GM12878 (cell line): ENCODE data around the gene AGBL3. TPM values are rescaled to one million over a fixed set of nuclear protein-coding genes. Genes with fewer than 3 reads are reported as not detected.

Experiments
- CBX3 ChIP-seq: fragments of 200-600 bp; sonication (generic); IDR thresholded peaks from 2 replicates; pipeline ENCODE4 v1.6.1; 2016; ENCODE audit warnings: low read depth, borderline replicate concordance
- CHD4 ChIP-seq: fragments of 200-600 bp; sonication (generic); IDR thresholded peaks from 2 replicates; pipeline ENCODE4 v1.6.1; 2016; ENCODE audit warnings: mild to moderate bottlenecking
- CREM ChIP-seq: IDR thresholded peaks from 2 replicates; pipeline ENCODE4 v1.6.1; 2014; ENCODE audit warnings: antibody characterized with exemption, low read depth
- ETV6 ChIP-seq, 2 experiments: fragments of 450-650 bp in 1 of 2; IDR thresholded peaks in 1 of 2; conservative IDR thresholded peaks in 1 of 2; 2 replicates each; pipeline ENCODE4 v1.6.1; 2014; ENCODE audit warnings: antibody characterized with exemption in 1 of 2, borderline replicate concordance in 1 of 2, low read depth in 1 of 2, mild to moderate bottlenecking in 1 of 2, moderate library complexity in 1 of 2
- GATAD2B ChIP-seq: fragments of 450-650 bp; conservative IDR thresholded peaks from 2 replicates; pipeline ENCODE4 v1.6.1; 2017; ENCODE audit warnings: low read depth, mild to moderate bottlenecking, moderate library complexity
- HCFC1 ChIP-seq: fragments of 150-350 bp; IDR thresholded peaks from 2 replicates; pipeline ENCODE4 v1.6.1; 2014; ENCODE audit warnings: low read length
- HDGF ChIP-seq: fragments of 450-650 bp; IDR thresholded peaks from 2 replicates; pipeline ENCODE4 v1.6.1; 2016; ENCODE audit warnings: antibody characterized with exemption
- MTA2 ChIP-seq: fragments of 450-650 bp; IDR thresholded peaks from 2 replicates; pipeline ENCODE4 v1.6.1; 2016; ENCODE audit warnings: low read depth, mild to moderate bottlenecking, moderate library complexity
- NFIC ChIP-seq: IDR thresholded peaks from 2 replicates; pipeline ENCODE4 v1.6.1; 2012; ENCODE audit warnings: low read depth, mild to moderate bottlenecking, inconsistent platforms, low read length, moderate library complexity
- POLR2AphosphoS2 ChIP-seq: IDR thresholded peaks from 2 replicates; pipeline ENCODE4 v1.6.1; 2011; ENCODE audit warnings: low read depth, mild to moderate bottlenecking, low read length, improper control_type of control experiment, moderate library complexity
- RAD21 ChIP-seq: IDR thresholded peaks from 2 replicates; pipeline ENCODE4 v1.6.1; 2011; ENCODE audit warnings: mild to moderate bottlenecking, low read depth, low read length, moderate library complexity; ENCODE audit not compliant: insufficient read depth
- RBBP5 ChIP-seq: fragments of 200-600 bp; sonication (generic); conservative IDR thresholded peaks from 2 replicates; pipeline ENCODE4 v1.6.1; 2016
- SMAD1 ChIP-seq: fragments of 450-650 bp; IDR thresholded peaks from 2 replicates; pipeline ENCODE4 v1.6.1; 2018; ENCODE audit warnings: mild to moderate bottlenecking, low read depth; ENCODE audit not compliant: partially characterized antibody
- TCF12 ChIP-seq: IDR thresholded peaks from 2 replicates; pipeline ENCODE4 v1.6.1; 2011; ENCODE audit warnings: low read depth, mild to moderate bottlenecking, low read length
- ZSCAN29 ChIP-seq: fragments of 450-650 bp; IDR thresholded peaks from 2 replicates; pipeline ENCODE4 v1.6.1; 2017; ENCODE audit warnings: mild to moderate bottlenecking, moderate library complexity
- polyA plus RNA-seq, 11 experiments: library from polyadenylated mRNA; depleted of rRNA in 4 of 11; unstranded in 6 of 11; stranded (reverse) in 5 of 11; fragments of >200 nt; fragmentation: Nextera tagmentation in 4 of 11; fragmentation: Illumina TruSeq in 1 of 11; extraction: Ambion mirVana in 4 of 11; extraction: Trizol in 1 of 11; gene quantifications; 1 replicate in 1 of 11; 2 replicates in 10 of 11; pipeline versions ENCODE4 v1.2.1 to v1.2.3, GENCODE V29; 2011 to 2016; ENCODE audit warnings: inconsistent platforms in 2 of 11, missing spikeins in 2 of 11, low read depth in 1 of 11
- total RNA-seq, 4 experiments: library from RNA; depleted of rRNA in 3 of 4; stranded (reverse); fragments of >200 nt in 3 of 4; fragmentation: Illumina TruSeq in 1 of 4; extraction: Trizol in 1 of 4; gene quantifications; 2 replicates each; pipeline versions ENCODE4 v1.2.1 to v1.2.3, GENCODE V29; 2013 to 2021
- TF ChIP-seq, protein P1 (sequence below): fragments of 450-650 bp; IDR thresholded peaks from 2 replicates; pipeline ENCODE4 v1.6.1; 2017; ENCODE audit warnings: mild to moderate bottlenecking, low read depth, inconsistent platforms; ENCODE audit not compliant: poor library complexity, severe bottlenecking
- TF ChIP-seq, protein P2 (sequence below): IDR thresholded peaks from 2 replicates; pipeline ENCODE4 v1.6.1; 2012; ENCODE audit warnings: low read depth, low read length, improper control_type of control experiment
- TF ChIP-seq, protein P3 (sequence below): fragments of 450-650 bp; IDR thresholded peaks from 2 replicates; pipeline ENCODE4 v1.6.1; 2017; ENCODE audit warnings: mild to moderate bottlenecking
- TF ChIP-seq, protein P4 (sequence below): IDR thresholded peaks from 2 replicates; pipeline ENCODE4 v1.6.1; 2012; ENCODE audit warnings: low read length, inconsistent platforms
- TF ChIP-seq, protein P5 (sequence below): IDR thresholded peaks from 2 replicates; pipeline ENCODE4 v1.6.1; 2012; ENCODE audit warnings: low read depth, low read length, improper control_type of control experiment
- TF ChIP-seq, protein P6 (sequence below): fragments of 450-650 bp; IDR thresholded peaks from 2 replicates; pipeline ENCODE4 v1.6.1; 2016; ENCODE audit warnings: mild to moderate bottlenecking

Gene AGBL3
- total and polyA plus RNA-seq, 10 of the 15 experiments (the other 5 are each of a cell fraction or from before 2014, with no cell fraction given): 0.82 to 12.4 (median 3.7) TPM

DNA sequence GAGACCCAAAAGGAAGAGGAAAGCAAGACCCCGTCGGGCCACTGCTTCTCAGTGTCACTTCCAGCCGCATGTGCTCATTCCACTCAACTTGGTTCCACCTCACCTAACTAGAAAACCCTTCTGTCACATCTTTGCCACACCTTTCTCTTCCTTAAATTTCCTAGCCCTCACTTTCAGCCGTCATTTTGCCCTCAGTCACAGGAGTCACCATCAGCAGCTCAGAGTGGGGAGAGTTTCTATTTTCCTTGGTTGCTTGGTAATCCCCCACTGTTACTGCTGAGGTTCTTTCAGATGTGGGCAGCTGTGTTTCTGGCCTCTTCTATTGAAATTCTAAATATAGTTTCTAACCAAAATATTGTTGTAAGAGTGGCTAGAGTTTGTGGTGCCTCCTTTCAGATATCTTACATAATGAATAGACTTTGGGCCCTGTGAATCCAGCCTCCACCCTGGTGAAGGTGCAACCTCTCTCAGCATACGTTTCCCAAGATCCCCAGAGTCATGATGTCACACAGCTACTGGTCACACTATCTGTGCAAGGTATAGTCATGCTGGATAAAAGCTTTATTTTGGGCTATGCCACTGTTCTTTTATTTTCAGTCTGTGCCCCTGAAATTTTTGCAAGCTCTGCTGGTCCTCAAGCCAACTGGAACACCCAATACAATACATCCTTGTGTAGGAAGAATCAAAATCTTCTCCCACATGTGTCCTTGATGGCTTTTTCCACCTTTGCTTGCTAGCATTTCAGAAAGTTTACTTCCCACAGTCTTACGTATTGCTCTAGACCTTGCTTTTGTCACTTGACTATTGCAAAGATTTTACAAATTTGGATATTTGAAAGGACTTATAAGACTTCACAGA is 9.2 kb downstream of the AGBL3 start (continued):
- TF ChIP-seq, protein P1, sequence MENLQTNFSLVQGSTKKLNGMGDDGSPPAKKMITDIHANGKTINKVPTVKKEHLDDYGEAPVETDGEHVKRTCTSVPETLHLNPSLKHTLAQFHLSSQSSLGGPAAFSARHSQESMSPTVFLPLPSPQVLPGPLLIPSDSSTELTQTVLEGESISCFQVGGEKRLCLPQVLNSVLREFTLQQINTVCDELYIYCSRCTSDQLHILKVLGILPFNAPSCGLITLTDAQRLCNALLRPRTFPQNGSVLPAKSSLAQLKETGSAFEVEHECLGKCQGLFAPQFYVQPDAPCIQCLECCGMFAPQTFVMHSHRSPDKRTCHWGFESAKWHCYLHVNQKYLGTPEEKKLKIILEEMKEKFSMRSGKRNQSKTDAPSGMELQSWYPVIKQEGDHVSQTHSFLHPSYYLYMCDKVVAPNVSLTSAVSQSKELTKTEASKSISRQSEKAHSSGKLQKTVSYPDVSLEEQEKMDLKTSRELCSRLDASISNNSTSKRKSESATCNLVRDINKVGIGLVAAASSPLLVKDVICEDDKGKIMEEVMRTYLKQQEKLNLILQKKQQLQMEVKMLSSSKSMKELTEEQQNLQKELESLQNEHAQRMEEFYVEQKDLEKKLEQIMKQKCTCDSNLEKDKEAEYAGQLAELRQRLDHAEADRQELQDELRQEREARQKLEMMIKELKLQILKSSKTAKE: peak; percentile 85
- TF ChIP-seq NFIC (peak; percentile 85; the same call in 1 of the 2 replicates), MTA2 (peak; percentile 85), TCF12 (peak; percentile 65; the same call in 1 of the 2 replicates), RBBP5 (0 out of 2 replicates have a peak, but pooled peaks have one; percentile 38), ETV6 (conservative IDR thresholded peaks at IDR 0.05 in 1 of 2, IDR thresholded peaks at IDR 0.05 in 1 of 2; ENCODE audit: borderline replicate concordance in 1 of 2, low read depth in 1 of 2) (peak in 1 of 2 experiments; percentile 62; a peak in 1 of 4 replicates), HDGF (peak; percentile 95), CHD4 (no peak), POLR2AphosphoS2 (peak; percentile 32; the same call in 1 of the 2 replicates), GATAD2B (peak; percentile 32; the same call in 1 of the 2 replicates), ZSCAN29 (0 out of 2 replicates have a peak, but pooled peaks have one; percentile 9), HCFC1 (peak; percentile 2; the same call in 1 of the 2 replicates), SMAD1 (peak; percentile 48), RAD21 (peak; percentile 27; the same call in 1 of the 2 replicates), CREM (peak; percentile 78; the same call in 1 of the 2 replicates), CBX3 (no peak)
- TF ChIP-seq, protein P2, sequence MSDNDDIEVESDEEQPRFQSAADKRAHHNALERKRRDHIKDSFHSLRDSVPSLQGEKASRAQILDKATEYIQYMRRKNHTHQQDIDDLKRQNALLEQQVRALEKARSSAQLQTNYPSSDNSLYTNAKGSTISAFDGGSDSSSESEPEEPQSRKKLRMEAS: 0 out of 2 replicates have a peak, but pooled peaks have one; percentile 4
- TF ChIP-seq, protein P3, sequence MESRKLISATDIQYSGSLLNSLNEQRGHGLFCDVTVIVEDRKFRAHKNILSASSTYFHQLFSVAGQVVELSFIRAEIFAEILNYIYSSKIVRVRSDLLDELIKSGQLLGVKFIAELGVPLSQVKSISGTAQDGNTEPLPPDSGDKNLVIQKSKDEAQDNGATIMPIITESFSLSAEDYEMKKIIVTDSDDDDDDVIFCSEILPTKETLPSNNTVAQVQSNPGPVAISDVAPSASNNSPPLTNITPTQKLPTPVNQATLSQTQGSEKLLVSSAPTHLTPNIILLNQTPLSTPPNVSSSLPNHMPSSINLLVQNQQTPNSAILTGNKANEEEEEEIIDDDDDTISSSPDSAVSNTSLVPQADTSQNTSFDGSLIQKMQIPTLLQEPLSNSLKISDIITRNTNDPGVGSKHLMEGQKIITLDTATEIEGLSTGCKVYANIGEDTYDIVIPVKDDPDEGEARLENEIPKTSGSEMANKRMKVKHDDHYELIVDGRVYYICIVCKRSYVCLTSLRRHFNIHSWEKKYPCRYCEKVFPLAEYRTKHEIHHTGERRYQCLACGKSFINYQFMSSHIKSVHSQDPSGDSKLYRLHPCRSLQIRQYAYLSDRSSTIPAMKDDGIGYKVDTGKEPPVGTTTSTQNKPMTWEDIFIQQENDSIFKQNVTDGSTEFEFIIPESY: peak; percentile 68; the same call in 1 of the 2 replicates
- TF ChIP-seq, protein P4, sequence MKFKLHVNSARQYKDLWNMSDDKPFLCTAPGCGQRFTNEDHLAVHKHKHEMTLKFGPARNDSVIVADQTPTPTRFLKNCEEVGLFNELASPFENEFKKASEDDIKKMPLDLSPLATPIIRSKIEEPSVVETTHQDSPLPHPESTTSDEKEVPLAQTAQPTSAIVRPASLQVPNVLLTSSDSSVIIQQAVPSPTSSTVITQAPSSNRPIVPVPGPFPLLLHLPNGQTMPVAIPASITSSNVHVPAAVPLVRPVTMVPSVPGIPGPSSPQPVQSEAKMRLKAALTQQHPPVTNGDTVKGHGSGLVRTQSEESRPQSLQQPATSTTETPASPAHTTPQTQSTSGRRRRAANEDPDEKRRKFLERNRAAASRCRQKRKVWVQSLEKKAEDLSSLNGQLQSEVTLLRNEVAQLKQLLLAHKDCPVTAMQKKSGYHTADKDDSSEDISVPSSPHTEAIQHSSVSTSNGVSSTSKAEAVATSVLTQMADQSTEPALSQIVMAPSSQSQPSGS: peak; percentile 55
- TF ChIP-seq, protein P5, sequence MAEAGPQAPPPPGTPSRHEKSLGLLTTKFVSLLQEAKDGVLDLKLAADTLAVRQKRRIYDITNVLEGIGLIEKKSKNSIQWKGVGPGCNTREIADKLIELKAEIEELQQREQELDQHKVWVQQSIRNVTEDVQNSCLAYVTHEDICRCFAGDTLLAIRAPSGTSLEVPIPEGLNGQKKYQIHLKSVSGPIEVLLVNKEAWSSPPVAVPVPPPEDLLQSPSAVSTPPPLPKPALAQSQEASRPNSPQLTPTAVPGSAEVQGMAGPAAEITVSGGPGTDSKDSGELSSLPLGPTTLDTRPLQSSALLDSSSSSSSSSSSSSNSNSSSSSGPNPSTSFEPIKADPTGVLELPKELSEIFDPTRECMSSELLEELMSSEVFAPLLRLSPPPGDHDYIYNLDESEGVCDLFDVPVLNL: no peak
- TF ChIP-seq, protein P6, sequence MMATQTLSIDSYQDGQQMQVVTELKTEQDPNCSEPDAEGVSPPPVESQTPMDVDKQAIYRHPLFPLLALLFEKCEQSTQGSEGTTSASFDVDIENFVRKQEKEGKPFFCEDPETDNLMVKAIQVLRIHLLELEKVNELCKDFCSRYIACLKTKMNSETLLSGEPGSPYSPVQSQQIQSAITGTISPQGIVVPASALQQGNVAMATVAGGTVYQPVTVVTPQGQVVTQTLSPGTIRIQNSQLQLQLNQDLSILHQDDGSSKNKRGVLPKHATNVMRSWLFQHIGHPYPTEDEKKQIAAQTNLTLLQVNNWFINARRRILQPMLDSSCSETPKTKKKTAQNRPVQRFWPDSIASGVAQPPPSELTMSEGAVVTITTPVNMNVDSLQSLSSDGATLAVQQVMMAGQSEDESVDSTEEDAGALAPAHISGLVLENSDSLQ: peak; percentile 38
